ENCODE data around the gene TAAR5. TPM values are rescaled to one million over a fixed set of nuclear protein-coding genes. Genes with fewer than 3 reads are reported as not detected.

Gene TAAR5
- total RNA-seq, 4 donors from 2014 or later = not detected

GRCh38 chr6:132623106-132623845 is 33.7 kb upstream of the TAAR5 start:
- H3K27me3 ChIP-seq = no peaks in the 10 kb centered on the region
- H3K27ac ChIP-seq = no peak overlapping the region
- intact Hi-C loops (cut with DNase I; ENCODE audit: low total_unique reads) = no loop called here
- no peaks in the 10 kb centered on the region for H3K36me3 ChIP-seq
- TF ChIP-seq, protein P1, sequence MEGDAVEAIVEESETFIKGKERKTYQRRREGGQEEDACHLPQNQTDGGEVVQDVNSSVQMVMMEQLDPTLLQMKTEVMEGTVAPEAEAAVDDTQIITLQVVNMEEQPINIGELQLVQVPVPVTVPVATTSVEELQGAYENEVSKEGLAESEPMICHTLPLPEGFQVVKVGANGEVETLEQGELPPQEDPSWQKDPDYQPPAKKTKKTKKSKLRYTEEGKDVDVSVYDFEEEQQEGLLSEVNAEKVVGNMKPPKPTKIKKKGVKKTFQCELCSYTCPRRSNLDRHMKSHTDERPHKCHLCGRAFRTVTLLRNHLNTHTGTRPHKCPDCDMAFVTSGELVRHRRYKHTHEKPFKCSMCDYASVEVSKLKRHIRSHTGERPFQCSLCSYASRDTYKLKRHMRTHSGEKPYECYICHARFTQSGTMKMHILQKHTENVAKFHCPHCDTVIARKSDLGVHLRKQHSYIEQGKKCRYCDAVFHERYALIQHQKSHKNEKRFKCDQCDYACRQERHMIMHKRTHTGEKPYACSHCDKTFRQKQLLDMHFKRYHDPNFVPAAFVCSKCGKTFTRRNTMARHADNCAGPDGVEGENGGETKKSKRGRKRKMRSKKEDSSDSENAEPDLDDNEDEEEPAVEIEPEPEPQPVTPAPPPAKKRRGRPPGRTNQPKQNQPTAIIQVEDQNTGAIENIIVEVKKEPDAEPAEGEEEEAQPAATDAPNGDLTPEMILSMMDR (IDR thresholded peaks at IDR 0.05) = no peak
- no peak for TF ChIP-seq POLR2A (IDR thresholded peaks at IDR 0.05)
- H3K9me3 ChIP-seq = no peaks in the 10 kb centered on the region
- no peaks in the 10 kb centered on the region for H3K4me1 ChIP-seq
- no peak overlapping the region for H3K4me3 ChIP-seq
- DNase-seq = no peak

DNA sequence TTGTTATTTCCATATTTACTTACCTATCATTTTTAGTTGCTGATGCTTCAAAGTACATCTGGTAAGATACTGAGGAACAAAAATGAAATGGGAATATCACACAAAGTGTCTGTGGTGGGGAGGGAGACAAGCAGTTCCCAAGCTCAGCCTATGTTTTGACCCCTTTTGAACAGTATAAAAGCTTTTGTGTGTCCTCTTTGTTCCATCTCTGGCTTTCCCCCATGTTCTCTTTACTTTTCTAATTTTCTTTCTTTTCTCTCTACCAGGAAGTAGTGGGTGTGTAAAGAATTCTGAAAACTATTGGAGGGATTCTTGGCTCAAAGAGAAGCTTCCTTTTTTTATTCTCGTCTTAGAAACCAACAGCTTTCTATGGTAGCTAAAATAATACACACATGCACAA is 27.1 kb upstream of the TAAR5 start:
- TF ChIP-seq, protein P1 (IDR thresholded peaks at IDR 0.05) = no peak
- no peak for TF ChIP-seq POLR2A (IDR thresholded peaks at IDR 0.05)
- Histone ChIP-seq H3K36me3 (no peaks in the 10 kb centered on the region), H3K4me1 (no peaks in the 10 kb centered on the region), H3K27me3 (no peaks in the 10 kb centered on the region), H3K9me3 (no peaks in the 10 kb centered on the region), H3K27ac (no peak overlapping the region), H3K4me3 (no peak overlapping the region)
- DNase-seq = no peak
- intact Hi-C loops (cut with DNase I; ENCODE audit: low total_unique reads) = no loop called here

- no peak overlapping the region for H3K27ac ChIP-seq
- no peak overlapping the region for H3K4me3 ChIP-seq
- intact Hi-C loops (cut with DNase I; ENCODE audit: low total_unique reads) = no loop called here
- TF ChIP-seq, protein P1 (IDR thresholded peaks at IDR 0.05) = no peak
- TF ChIP-seq POLR2A (IDR thresholded peaks at IDR 0.05) = no peak
- no peaks in the 10 kb centered on the region for H3K4me1 ChIP-seq
- no peak for DNase-seq
- no peaks in the 10 kb centered on the region for H3K36me3 ChIP-seq
- H3K27me3 ChIP-seq = no peaks in the 10 kb centered on the region
- H3K9me3 ChIP-seq = no peaks in the 10 kb centered on the region
These were observed 25.0 kb upstream of the TAAR5 start for GRCh38 chr6:132614554-132614953.

DNA sequence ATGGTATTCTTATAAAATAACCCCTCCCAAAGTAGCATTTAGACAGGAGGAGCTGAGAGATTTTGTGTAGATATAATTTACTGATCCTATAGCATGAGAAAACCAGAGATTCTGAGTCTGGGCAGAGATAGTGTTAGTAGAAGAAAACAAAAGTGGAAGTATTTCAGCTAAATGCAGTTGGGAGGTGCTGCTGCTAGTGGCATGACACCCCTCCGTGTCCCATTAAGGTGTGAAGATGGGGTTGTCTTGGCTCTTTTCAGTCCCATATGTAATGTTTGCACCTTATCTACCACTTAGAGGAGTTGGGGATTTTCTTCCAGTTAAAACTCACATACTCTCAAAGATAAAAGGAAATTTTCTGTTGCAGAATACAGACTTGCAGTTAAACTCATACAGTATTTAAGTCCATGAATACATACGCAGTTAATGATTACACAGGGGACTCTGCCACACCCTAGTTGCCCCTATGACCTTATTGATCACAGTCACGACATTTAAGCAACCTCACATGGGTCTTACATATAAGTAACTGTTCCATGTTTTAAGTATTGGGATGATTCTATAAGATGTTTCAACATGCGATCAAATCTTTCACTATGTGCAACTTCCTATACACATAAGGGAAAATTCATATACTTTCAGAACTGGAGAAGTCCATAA is 23.0 kb upstream of the TAAR5 start:
- intact Hi-C loops (cut with DNase I; ENCODE audit: low total_unique reads) = no loop called here
- TF ChIP-seq, protein P1 (IDR thresholded peaks at IDR 0.05) = no peak
- TF ChIP-seq POLR2A (IDR thresholded peaks at IDR 0.05) = no peak
- Histone ChIP-seq H3K27me3 (no peaks in the 10 kb centered on the region), H3K9me3 (no peaks in the 10 kb centered on the region), H3K36me3 (no peaks in the 10 kb centered on the region), H3K27ac (no peak overlapping the region), H3K4me3 (no peak overlapping the region), H3K4me1 (no peaks in the 10 kb centered on the region)
- DNase-seq = no peak

DNA sequence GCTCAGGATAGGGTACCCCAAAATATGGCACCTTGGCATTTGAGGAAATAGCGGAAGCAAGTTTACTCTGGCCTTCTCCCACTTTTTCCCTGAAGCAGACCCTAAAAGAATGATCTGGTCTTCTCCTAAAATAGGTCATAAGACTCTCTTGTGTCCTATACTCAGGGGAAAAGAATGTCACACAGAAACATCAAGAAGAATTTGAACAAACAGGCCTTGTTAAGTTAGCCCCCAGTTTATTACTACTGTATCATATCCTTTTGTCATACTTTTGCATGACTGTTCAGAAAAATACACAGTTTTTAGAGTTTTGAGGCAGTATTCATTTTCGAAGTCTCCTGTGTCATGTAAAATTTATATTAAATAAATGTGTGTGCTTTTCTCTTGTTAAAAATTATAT is 22.1 kb upstream of the TAAR5 start:
- Histone ChIP-seq H3K4me3 (no peak overlapping the region), H3K27me3 (no peaks in the 10 kb centered on the region), H3K4me1 (no peaks in the 10 kb centered on the region), H3K36me3 (no peaks in the 10 kb centered on the region), H3K9me3 (no peaks in the 10 kb centered on the region), H3K27ac (no peak overlapping the region)
- DNase-seq = no peak
- intact Hi-C loops (cut with DNase I; ENCODE audit: low total_unique reads) = no loop called here
- TF ChIP-seq, protein P1 (IDR thresholded peaks at IDR 0.05) = no peak
- no peak for TF ChIP-seq POLR2A (IDR thresholded peaks at IDR 0.05)

All from uterus (tissue), 4 donors.